GM13977 (cell line): ENCODE results near the gene S100A10.

Experiments used
- DNase-seq: peaks from one replicate; pipeline ENCODE4 v3.0.0; 2012; ENCODE audit warnings: low spot score
- in situ Hi-C: fragments of 300-500 bp; cut with MboI; formaldehyde crosslinking; loops from one replicate; pipeline ENCODE4 v1.12.0; 2022; ENCODE audit warnings: low sequenced_read_pairs, low pct_unique_long_range_greater_than_20kb, mixed read lengths, inconsistent platforms; ENCODE audit not compliant: unreplicated experiment
- TF ChIP-seq, protein P1 (sequence below): IDR thresholded peaks from 2 replicates; pipeline ENCODE4 v1.5.1; 2012; ENCODE audit warnings: mild to moderate bottlenecking, control low read depth; ENCODE audit not compliant: insufficient read depth; ENCODE audit errors: extremely low read depth, missing control alignments

S100A10 gene

DNA sequence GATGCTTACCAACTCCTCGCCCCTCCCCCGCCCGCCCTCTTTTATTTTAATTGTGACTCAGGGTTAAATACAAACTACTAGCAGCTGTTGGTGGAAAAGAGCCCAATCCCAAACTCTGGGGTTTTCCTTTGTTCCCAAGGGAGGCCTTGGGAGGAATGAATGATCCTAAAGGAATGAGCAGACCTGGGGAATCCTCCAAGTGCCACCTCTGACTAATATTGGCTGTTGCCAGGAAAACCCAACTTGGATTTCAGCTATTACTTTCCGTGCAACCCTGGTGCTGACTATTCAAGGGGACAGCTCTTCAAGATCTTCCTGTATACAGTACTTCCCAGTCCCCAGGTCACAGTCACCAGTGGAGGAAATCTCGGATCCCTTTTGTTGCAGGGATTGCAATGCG lies 1.3 kb upstream of the S100A10 start:
- no peak for DNase-seq
- in situ Hi-C loops = no loop called here
- TF ChIP-seq, protein P1, sequence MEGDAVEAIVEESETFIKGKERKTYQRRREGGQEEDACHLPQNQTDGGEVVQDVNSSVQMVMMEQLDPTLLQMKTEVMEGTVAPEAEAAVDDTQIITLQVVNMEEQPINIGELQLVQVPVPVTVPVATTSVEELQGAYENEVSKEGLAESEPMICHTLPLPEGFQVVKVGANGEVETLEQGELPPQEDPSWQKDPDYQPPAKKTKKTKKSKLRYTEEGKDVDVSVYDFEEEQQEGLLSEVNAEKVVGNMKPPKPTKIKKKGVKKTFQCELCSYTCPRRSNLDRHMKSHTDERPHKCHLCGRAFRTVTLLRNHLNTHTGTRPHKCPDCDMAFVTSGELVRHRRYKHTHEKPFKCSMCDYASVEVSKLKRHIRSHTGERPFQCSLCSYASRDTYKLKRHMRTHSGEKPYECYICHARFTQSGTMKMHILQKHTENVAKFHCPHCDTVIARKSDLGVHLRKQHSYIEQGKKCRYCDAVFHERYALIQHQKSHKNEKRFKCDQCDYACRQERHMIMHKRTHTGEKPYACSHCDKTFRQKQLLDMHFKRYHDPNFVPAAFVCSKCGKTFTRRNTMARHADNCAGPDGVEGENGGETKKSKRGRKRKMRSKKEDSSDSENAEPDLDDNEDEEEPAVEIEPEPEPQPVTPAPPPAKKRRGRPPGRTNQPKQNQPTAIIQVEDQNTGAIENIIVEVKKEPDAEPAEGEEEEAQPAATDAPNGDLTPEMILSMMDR = no peak

DNA sequence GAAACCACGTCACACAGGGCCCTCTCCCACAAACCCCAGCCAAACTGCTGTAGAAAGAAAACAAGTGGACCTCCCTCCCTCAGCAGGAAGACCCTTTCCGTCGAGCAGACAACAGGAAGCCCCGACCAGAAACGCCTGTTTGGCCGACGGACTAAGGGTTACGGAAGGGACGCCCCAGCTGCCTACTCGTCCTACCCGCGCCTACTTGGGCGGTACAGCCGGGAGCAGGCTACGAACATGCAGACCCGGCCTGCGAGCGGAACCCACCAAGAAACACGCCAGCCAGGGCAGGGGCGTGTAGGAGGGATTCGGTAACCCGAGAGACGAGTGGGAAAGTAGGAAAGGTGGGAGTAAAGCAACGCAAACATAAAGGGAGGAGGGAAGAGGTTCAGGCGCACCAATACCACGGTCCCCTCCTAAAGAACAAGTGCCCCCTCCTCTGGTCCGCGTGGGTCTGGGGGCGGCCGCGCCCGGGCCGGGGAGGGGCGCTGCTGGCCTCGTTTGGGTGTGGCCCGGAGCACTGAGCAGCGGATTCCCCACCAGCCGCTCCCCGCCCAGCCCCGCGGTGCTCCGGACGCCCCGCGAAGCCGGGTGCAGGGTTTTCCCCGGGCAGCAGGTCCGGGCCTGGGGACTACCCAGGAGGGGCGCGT lies 450 bp downstream of the S100A10 start:
- in situ Hi-C loops = no loop called here
- TF ChIP-seq, protein P1 = no peak
- DNase-seq = no peak

- in situ Hi-C loops = no loop called here
- no peak for DNase-seq
- TF ChIP-seq, protein P1 = no peak
Measured at GRCh38 chr1:151992303-151993083, 1.2 kb downstream of the S100A10 start.

DNA sequence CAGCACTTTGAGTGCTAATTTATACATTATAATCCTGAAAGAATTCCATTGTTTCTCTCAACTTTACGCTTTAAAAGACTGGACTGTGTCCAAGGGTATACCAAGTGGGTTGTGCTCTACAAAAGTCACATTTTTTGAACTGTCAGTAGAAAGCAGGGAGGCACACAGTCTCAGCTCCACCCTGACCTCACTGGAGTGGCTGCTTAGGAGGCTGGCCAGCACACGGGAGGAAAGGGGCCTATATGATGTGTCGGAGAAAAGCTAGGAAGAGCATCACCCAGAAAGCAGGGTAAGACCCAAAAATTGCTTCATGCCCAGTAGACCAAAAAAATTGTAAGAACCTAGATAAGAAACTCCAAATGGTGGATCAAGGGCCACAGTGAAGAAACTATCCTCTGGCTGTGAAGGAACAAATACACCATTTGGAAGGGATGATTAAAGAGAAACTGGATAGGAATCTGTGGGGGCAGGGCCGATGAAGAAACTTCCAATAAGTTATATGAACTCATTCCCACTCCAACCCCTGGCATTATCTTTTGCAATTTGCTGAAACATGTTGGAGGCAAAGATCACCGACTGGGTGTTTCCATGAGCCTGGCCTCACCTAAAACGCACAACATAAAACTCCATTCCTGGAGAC lies 1.9 kb downstream of the S100A10 start:
- TF ChIP-seq, protein P1 = no peak
- DNase-seq = no peak
- in situ Hi-C loops = no loop called here

DNA sequence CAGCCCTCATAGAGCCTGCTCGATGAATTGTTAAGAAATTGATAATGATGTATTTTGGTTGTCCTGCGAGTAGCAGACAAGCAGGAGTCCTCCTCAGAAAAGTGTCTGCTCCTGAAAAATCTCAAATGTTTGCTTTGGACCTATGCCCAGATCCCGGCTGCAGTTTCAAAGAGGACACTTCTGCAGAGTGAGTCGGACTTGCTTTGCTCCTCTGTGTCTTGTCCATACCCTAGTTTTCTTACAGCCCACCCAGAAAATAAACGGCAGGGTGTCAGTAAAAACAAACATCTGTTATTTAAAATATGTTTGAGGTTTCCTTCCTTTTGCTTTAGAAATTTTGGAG lies 2.8 kb downstream of the S100A10 start:
- no peak for DNase-seq
- TF ChIP-seq, protein P1 = no peak
- in situ Hi-C loops = no loop called here

GRCh38 chr1:151990058-151990855 lies 3.4 kb downstream of the S100A10 start:
- in situ Hi-C loops = no loop called here
- TF ChIP-seq, protein P1 = no peak
- no peak for DNase-seq
